Stomach (tissue), 4 donors: ENCODE data around the gene HIF1A.

Source experiments
- POLR2A ChIP-seq, 4 donors: fragments of 450-650 bp; IDR thresholded peaks; one replicate each; pipeline ENCODE4 v1.6.1; 2016; ENCODE audit warnings: antibody characterized with exemption in 4 of 4, control low read depth in 2 of 4, mild to moderate bottlenecking in 1 of 4, moderate library complexity in 1 of 4
- TF ChIP-seq, protein P1 (sequence below), 7 experiments: fragments of 450-650 bp in 4 of 7; fragments of 200-600 bp in 3 of 7; sonication (generic) in 3 of 7; IDR thresholded peaks; one replicate each; pipeline ENCODE4 v1.5.1; 2016 to 2019; ENCODE audit warnings: antibody characterized with exemption in 7 of 7, control low read depth in 2 of 7, mild to moderate bottlenecking in 1 of 7

DNA sequence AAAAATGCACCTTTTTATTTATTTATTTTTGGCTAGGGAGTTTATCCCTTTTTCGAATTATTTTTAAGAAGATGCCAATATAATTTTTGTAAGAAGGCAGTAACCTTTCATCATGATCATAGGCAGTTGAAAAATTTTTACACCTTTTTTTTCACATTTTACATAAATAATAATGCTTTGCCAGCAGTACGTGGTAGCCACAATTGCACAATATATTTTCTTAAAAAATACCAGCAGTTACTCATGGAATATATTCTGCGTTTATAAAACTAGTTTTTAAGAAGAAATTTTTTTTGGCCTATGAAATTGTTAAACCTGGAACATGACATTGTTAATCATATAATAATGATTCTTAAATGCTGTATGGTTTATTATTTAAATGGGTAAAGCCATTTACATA, 52.0 kb downstream of the HIF1A start:
- TF ChIP-seq POLR2A (IDR thresholded peaks at IDR 0.05): no peak
- TF ChIP-seq, protein P1, sequence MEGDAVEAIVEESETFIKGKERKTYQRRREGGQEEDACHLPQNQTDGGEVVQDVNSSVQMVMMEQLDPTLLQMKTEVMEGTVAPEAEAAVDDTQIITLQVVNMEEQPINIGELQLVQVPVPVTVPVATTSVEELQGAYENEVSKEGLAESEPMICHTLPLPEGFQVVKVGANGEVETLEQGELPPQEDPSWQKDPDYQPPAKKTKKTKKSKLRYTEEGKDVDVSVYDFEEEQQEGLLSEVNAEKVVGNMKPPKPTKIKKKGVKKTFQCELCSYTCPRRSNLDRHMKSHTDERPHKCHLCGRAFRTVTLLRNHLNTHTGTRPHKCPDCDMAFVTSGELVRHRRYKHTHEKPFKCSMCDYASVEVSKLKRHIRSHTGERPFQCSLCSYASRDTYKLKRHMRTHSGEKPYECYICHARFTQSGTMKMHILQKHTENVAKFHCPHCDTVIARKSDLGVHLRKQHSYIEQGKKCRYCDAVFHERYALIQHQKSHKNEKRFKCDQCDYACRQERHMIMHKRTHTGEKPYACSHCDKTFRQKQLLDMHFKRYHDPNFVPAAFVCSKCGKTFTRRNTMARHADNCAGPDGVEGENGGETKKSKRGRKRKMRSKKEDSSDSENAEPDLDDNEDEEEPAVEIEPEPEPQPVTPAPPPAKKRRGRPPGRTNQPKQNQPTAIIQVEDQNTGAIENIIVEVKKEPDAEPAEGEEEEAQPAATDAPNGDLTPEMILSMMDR (IDR thresholded peaks at IDR 0.05): no peak
